Liver (tissue), 2 donors: ENCODE data around the gene NDUFS7.

Experiments used
- RAD21 ChIP-seq, 2 donors: IDR thresholded peaks; 2 replicates each; pipeline ENCODE4 v1.6.1; 2016; ENCODE audit warnings: antibody characterized with exemption in 2 of 2, mild to moderate bottlenecking in 2 of 2
- SP1 ChIP-seq: IDR thresholded peaks from 2 replicates; pipeline ENCODE4 v1.6.1; 2018; ENCODE audit warnings: antibody characterized with exemption, mild to moderate bottlenecking
- TAF1 ChIP-seq: conservative IDR thresholded peaks from 2 replicates; pipeline ENCODE4 v1.6.1; 2016; ENCODE audit warnings: antibody characterized with exemption, mild to moderate bottlenecking
- donor health status: healthy.

- no peak for TF ChIP-seq RAD21 (IDR thresholded peaks at IDR 0.05)
- TF ChIP-seq SP1, result no peak
- TF ChIP-seq TAF1, result no peak
These were observed 12.5 kb downstream of the NDUFS7 start for GRCh38 chr19:1396019-1396767.
